Kasumi-1 (cell line): Measurements from ENCODE around the gene B4GALT5.
"Not testable (repeated sequence)": the region's sequence is repeated elsewhere in the genome, so short reads cannot be mapped to it uniquely, and the experiment has no call there.

Experiments
- DNase-seq, 2 experiments: peaks; one replicate each; lab custom pipeline; 2025; lab: John Stamatoyannopoulos, UW

B4GALT5 gene

GRCh38 chr20:49679634-49680033, 34.0 kb downstream of the B4GALT5 start:
- DNase-seq = no peak

GRCh38 chr20:49677777-49678758, 35.6 kb downstream of the B4GALT5 start:
- DNase-seq = no peak

GRCh38 chr20:49676581-49677291, 36.9 kb downstream of the B4GALT5 start:
- peak; percentile 74 to 77 for DNase-seq

GRCh38 chr20:49675368-49676151, 38.1 kb downstream of the B4GALT5 start:
- no peak for DNase-seq

GRCh38 chr20:49674383-49675352, 39.0 kb downstream of the B4GALT5 start:
- DNase-seq = no peak

GRCh38 chr20:49672096-49672664, 41.5 kb downstream of the B4GALT5 start:
- DNase-seq = no peak

- DNase-seq = no peak
Measured at GRCh38 chr20:49671433-49671832, 42.2 kb downstream of the B4GALT5 start.

- DNase-seq = no peak
Measured at GRCh38 chr20:49669601-49670189, 44.0 kb downstream of the B4GALT5 start.

- not testable (repeated sequence) for DNase-seq
Measured at GRCh38 chr20:49668878-49669195, 44.8 kb downstream of the B4GALT5 start.

- DNase-seq = no peak
Measured at GRCh38 chr20:49668181-49668877, 45.3 kb downstream of the B4GALT5 start.

- DNase-seq = no peak
Measured at GRCh38 chr20:49666911-49667310, 46.8 kb downstream of the B4GALT5 start.

GRCh38 chr20:49665796-49666195, 47.9 kb downstream of the B4GALT5 start:
- DNase-seq = no peak

- no peak for DNase-seq
Measured at GRCh38 chr20:49664612-49665313, 48.9 kb downstream of the B4GALT5 start.

GRCh38 chr20:49663112-49663511, 50.6 kb downstream of the B4GALT5 start:
- DNase-seq = no peak

- no peak for DNase-seq
Measured at GRCh38 chr20:49661560-49662329, 51.9 kb downstream of the B4GALT5 start.

GRCh38 chr20:49660912-49661311, 52.8 kb downstream of the B4GALT5 start:
- DNase-seq = no peak

GRCh38 chr20:49659056-49659455, 54.6 kb downstream of the B4GALT5 start:
- DNase-seq = no peak

- DNase-seq = no peak
Measured at GRCh38 chr20:49658508-49658907, 55.2 kb downstream of the B4GALT5 start.
